ENCODE measurements around the gene SOS2.
A peak's percentile ranks its signal among the peaks of the same experiment; 100 is the strongest.

Gene SOS2

GRCh38 chr14:50113381-50114035 lies 117.9 kb downstream of the SOS2 start:
- no peak for DNase-seq

- no peak for DNase-seq
These were observed 120.9 kb downstream of the SOS2 start for GRCh38 chr14:50110323-50111037.

- DNase-seq: peak; percentile 3
These were observed 122.0 kb downstream of the SOS2 start for GRCh38 chr14:50109342-50109741.

- DNase-seq: no peak
These were observed 123.5 kb downstream of the SOS2 start for GRCh38 chr14:50107850-50108249.

- DNase-seq: no peak
These were observed 125.2 kb downstream of the SOS2 start for GRCh38 chr14:50106178-50106577.

- DNase-seq: no peak
These were observed 127.8 kb downstream of the SOS2 start for GRCh38 chr14:50103558-50103957.

- no peak for DNase-seq
These were observed 130.0 kb downstream of the SOS2 start for GRCh38 chr14:50101417-50101816.

- no peak for DNase-seq
These were observed 130.6 kb downstream of the SOS2 start for GRCh38 chr14:50100805-50101204.

- DNase-seq: no peak
These were observed 132.0 kb downstream of the SOS2 start for GRCh38 chr14:50099335-50099734.

GRCh38 chr14:50095895-50096294 lies 135.5 kb downstream of the SOS2 start:
- no peak for DNase-seq

GRCh38 chr14:50094056-50094755 lies 137.2 kb downstream of the SOS2 start:
- DNase-seq: no peak

- no peak for DNase-seq
These were observed 137.9 kb downstream of the SOS2 start for GRCh38 chr14:50093496-50093895.

GRCh38 chr14:50092006-50092555 lies 139.3 kb downstream of the SOS2 start:
- DNase-seq: no peak

- no peak for DNase-seq
These were observed 140.0 kb downstream of the SOS2 start for GRCh38 chr14:50091240-50091913.

- DNase-seq: no peak
These were observed 142.2 kb downstream of the SOS2 start for GRCh38 chr14:50089208-50089607.

GRCh38 chr14:50088731-50089130 lies 142.6 kb downstream of the SOS2 start:
- DNase-seq: no peak

- no peak for DNase-seq
These were observed 143.3 kb downstream of the SOS2 start for GRCh38 chr14:50088117-50088515.

- DNase-seq: no peak
These were observed 143.8 kb downstream of the SOS2 start for GRCh38 chr14:50087341-50088116.

- no peak for DNase-seq
These were observed 145.1 kb downstream of the SOS2 start for GRCh38 chr14:50086321-50086711.

GRCh38 chr14:50085570-50086320 lies 145.6 kb downstream of the SOS2 start:
- no peak for DNase-seq

GRCh38 chr14:50084666-50085065 lies 146.7 kb downstream of the SOS2 start:
- DNase-seq: no peak
